Mesodermal cell (in vitro differentiated cells): Measurements from ENCODE around the gene IQUB.
"Not testable (repeated sequence)": the region's sequence is repeated elsewhere in the genome, so short reads cannot be mapped to it uniquely, and the experiment has no call there.

Experiments
- H3K27ac ChIP-seq: 2 replicates; pipeline ENCODE4 v1.7.0; 2013; ENCODE audit warnings: mild to moderate bottlenecking, low read depth, low read length, moderate library complexity; ENCODE audit not compliant: severe bottlenecking
- H3K36me3 ChIP-seq: 2 replicates; pipeline ENCODE4 v1.7.1; 2013; ENCODE audit warnings: mild to moderate bottlenecking, low read length, moderate library complexity; ENCODE audit not compliant: control insufficient read depth, insufficient read depth
- H3K4me1 ChIP-seq: one replicate; pipeline ENCODE4 v1.7.1; 2013; ENCODE audit warnings: mild to moderate bottlenecking, low read length; ENCODE audit not compliant: insufficient read depth, control insufficient read depth, poor library complexity, severe bottlenecking
- H3K4me3 ChIP-seq: 2 replicates; pipeline ENCODE4 v1.7.0; 2013; ENCODE audit warnings: low read length, control low read depth, mild to moderate bottlenecking; ENCODE audit not compliant: insufficient read depth, poor library complexity, severe bottlenecking; ENCODE audit errors: extremely low read depth
- H3K9me3 ChIP-seq: 2 replicates; pipeline ENCODE4 v1.7.1; 2013; ENCODE audit warnings: mild to moderate bottlenecking, low read length, moderate library complexity; ENCODE audit not compliant: control insufficient read depth
- WGBS, 2 experiments: methylation state at CpG; one replicate each; pipeline ENCODE4 v1.1.5; 2013; ENCODE audit warnings: missing lambda C conversion rate in 2 of 2; ENCODE audit not compliant: insufficient coverage in 2 of 2; 5-methylcytosine and 5-hydroxymethylcytosine counted together

Gene IQUB

GRCh38 chr7:123569352-123570010 lies 35.1 kb upstream of the IQUB start:
- WGBS, 2 experiments: 100% methylated on average over 1 to 2 of the region's 2 CpGs
- no peaks in the 10 kb centered on the region for H3K9me3 ChIP-seq
- H3K36me3 ChIP-seq: no peaks in the 10 kb centered on the region
- no peak overlapping the region for H3K4me3 ChIP-seq
- H3K27ac ChIP-seq: no peak overlapping the region
- no peaks in the 10 kb centered on the region for H3K4me1 ChIP-seq

GRCh38 chr7:123562121-123562520 lies 27.7 kb upstream of the IQUB start:
- Histone ChIP-seq H3K27ac (no peak overlapping the region), H3K4me1 (no peaks in the 10 kb centered on the region), H3K9me3 (no peaks in the 10 kb centered on the region), H3K4me3 (no peak overlapping the region), H3K36me3 (no peaks in the 10 kb centered on the region)

- no peak overlapping the region for H3K27ac ChIP-seq
- WGBS, 2 experiments: 85 to 92% methylated on average over 4 of the region's 4 CpGs
- H3K4me3 ChIP-seq: peak overlapping the region; percentile 83
- H3K9me3 ChIP-seq: no peaks in the 10 kb centered on the region
- no peaks in the 10 kb centered on the region for H3K4me1 ChIP-seq
- H3K36me3 ChIP-seq: peaks cover 18% of the 10 kb centered on the region
Measured at GRCh38 chr7:123558289-123558874, 24.0 kb upstream of the IQUB start.

- peak within 1 kb of the TSS; percentile 86 for H3K27ac ChIP-seq
- whole genome bisulfite sequencing, 2 experiments: 8 to 11% methylated on average over 26 to 38 of the region's 40 CpGs
Measured at GRCh38 chr7:123557398-123558288, 23.2 kb upstream of the IQUB start, which contains the start of gene NDUFA5. Gene NDUFA5, minus strand, starts transcription at chr7:123557818. Its CDS starts 23 bp downstream, at chr7:123557795.

GRCh38 chr7:123557016-123557397 lies 22.6 kb upstream of the IQUB start:
- 6 to 8% methylated on average over 9 to 12 of the region's 12 CpGs for WGBS, 2 experiments
- Histone ChIP-seq H3K4me3 (peak overlapping the region; percentile 83), H3K36me3 (peaks cover 29% of the 10 kb centered on the region), H3K27ac (peak overlapping the region; percentile 86), H3K4me1 (no peaks in the 10 kb centered on the region), H3K9me3 (no peaks in the 10 kb centered on the region)

More at GRCh38 chr7:123557398-123558288, 23.2 kb upstream of the IQUB start, which contains the start of gene NDUFA5:
- Histone ChIP-seq H3K4me3 (peak within 1 kb of the TSS; percentile 83), H3K36me3 (peaks cover 25% of the 10 kb centered on the region), H3K4me1 (no peaks in the 10 kb centered on the region), H3K9me3 (no peaks in the 10 kb centered on the region)

GRCh38 chr7:123555484-123555883 lies 21.1 kb upstream of the IQUB start:
- H3K27ac ChIP-seq: no peak overlapping the region
- H3K36me3 ChIP-seq: peaks cover 31% of the 10 kb centered on the region
- H3K9me3 ChIP-seq: no peaks in the 10 kb centered on the region
- H3K4me1 ChIP-seq: no peaks in the 10 kb centered on the region
- no peak overlapping the region for H3K4me3 ChIP-seq

- H3K4me1 ChIP-seq: no peaks in the 10 kb centered on the region
- H3K36me3 ChIP-seq: peaks cover 44% of the 10 kb centered on the region
- H3K4me3 ChIP-seq: no peak overlapping the region
- 100% methylated on average over 1 of the region's 3 CpGs for WGBS, 2 experiments
- no peaks in the 10 kb centered on the region for H3K9me3 ChIP-seq
- no peak overlapping the region for H3K27ac ChIP-seq
Measured at GRCh38 chr7:123553159-123553558, 18.8 kb upstream of the IQUB start.

- Histone ChIP-seq H3K4me3 (no peak overlapping the region), H3K36me3 (peaks cover 46% of the 10 kb centered on the region), H3K27ac (no peak overlapping the region), H3K9me3 (no peaks in the 10 kb centered on the region), H3K4me1 (no peaks in the 10 kb centered on the region)
- WGBS, 2 experiments: 92 to 100% methylated on average over 2 of the region's 2 CpGs
Measured at GRCh38 chr7:123552641-123553040, 18.2 kb upstream of the IQUB start.

GRCh38 chr7:123552134-123552533 lies 17.7 kb upstream of the IQUB start:
- H3K9me3 ChIP-seq, H3K4me3 ChIP-seq, H3K4me1 ChIP-seq, H3K27ac ChIP-seq: not testable (repeated sequence)
- peaks cover 51% of the 10 kb centered on the region for H3K36me3 ChIP-seq

- Histone ChIP-seq H3K36me3 (peaks cover 37% of the 10 kb centered on the region), H3K4me1 (no peaks in the 10 kb centered on the region), H3K9me3 (no peaks in the 10 kb centered on the region), H3K4me3 (no peak overlapping the region), H3K27ac (no peak overlapping the region)
- no CpG with 5 or more reads among the region's 1 CpG for WGBS, 2 experiments
Measured at GRCh38 chr7:123548406-123548805, 14.0 kb upstream of the IQUB start.

GRCh38 chr7:123539871-123540270 lies 5.5 kb upstream of the IQUB start:
- no peak overlapping the region for H3K4me3 ChIP-seq
- H3K9me3 ChIP-seq: no peaks in the 10 kb centered on the region
- H3K36me3 ChIP-seq: no peaks in the 10 kb centered on the region
- WGBS, 2 experiments: 80% methylated on average over 1 of the region's 1 CpG; no CpG with 5 or more reads in 1 of the 2 experiments
- no peaks in the 10 kb centered on the region for H3K4me1 ChIP-seq
- H3K27ac ChIP-seq: no peak overlapping the region
